CD4-positive, alpha-beta T cell treated with Interleukin-10 for 1 hour (primary cell): Measurements from ENCODE around the gene CPNE7.
"Not testable (repeated sequence)": the region's sequence is repeated elsewhere in the genome, so short reads cannot be mapped to it uniquely, and the experiment has no call there.

Experiments used
- DNase-seq: peaks from one replicate; pipeline ENCODE4 v3.0.0-alpha.2; 2020

Gene CPNE7

DNA sequence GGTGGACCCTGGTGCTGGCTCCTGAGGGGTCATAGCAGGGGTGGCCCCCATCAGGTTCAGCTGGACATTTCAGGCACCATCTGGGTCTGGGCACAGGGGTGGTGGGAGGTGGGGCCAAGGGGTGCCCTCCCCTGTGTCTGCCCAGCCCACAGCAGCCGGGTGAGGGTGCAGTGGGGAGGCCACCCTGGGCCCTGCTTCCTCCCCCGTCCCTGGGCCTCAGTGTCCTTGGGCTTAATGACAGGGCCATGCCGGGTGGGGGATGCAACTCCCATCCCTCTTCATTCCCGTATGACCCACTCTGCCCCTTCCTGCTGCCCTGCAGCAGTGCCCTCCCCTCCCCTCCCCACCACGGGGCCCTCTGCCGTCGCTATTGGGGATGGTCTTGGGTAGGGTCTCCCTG lies 10.7 kb downstream of the CPNE7 start:
- DNase-seq = no peak

DNA sequence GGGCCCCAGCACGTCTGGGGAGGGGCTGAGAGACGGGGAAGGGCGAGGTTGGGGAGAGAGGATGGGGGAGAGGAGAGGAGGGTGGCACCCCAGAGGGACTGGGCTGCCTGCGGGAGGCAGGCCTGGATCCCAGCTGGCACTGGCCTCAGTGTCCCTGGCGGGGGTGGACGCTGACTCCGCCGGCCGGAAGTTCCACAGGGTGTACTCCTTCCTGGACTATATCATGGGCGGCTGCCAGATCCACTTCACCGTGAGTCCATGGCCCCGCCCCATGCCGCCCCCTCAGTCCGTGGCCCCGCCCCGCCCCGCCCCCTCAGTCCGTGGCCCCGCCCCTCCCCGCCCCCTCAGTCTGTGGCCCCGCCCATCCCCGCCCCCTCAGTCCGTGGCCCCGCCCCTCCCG lies 11.3 kb downstream of the CPNE7 start:
- no peak for DNase-seq

DNA sequence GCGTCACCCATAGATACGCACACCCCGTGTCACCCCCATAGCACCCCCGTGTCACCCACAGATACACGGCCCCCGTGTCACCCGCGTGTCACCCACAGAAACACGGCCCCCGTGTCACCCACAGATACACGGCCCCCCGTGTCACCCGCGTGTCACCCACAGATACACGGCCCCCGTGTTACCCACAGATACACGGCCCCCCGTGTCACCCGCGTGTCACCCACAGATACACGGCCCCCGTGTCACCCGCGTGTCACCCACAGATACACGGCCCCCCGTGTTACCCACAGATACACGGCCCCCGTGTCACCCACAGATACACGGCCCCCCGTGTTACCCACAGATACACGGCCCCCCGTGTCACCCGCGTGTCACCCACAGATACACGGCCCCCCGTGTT lies 12.1 kb downstream of the CPNE7 start:
- not testable (repeated sequence) for DNase-seq

DNA sequence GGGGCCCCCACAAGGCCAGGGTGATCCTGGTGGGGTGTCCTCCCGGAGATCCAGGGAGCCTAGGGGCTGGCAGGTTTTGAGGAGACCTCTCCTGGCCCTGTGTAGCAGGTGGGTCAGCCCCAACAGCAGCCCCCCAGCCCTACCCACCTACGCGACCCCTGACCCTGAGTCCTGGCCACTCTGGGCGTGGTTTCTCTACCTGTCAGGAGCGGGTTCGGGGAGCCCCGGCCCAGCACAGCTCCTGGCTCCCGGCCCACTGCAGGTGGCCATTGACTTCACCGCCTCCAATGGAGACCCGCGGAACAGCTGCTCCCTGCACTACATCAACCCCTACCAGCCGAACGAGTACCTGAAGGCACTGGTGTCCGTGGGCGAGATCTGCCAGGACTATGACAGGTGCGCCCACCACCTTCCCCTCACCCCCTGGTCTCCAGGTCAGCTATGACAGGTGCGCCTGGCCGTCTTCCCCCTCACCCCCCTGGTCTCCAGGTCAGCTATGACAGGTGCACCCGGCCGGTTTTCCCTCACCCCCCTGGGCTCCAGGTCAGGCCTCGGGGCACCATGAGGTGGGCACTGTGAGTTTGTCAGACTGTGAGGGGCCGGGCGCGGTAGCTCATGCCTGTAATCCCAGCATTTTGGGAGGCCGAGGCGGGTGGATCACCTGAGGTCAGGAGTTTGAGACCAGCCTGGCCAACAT lies 13.0 kb downstream of the CPNE7 start:
- DNase-seq = no peak

GRCh38 chr16:89589241-89589926 lies 13.8 kb downstream of the CPNE7 start:
- DNase-seq = no peak

DNA sequence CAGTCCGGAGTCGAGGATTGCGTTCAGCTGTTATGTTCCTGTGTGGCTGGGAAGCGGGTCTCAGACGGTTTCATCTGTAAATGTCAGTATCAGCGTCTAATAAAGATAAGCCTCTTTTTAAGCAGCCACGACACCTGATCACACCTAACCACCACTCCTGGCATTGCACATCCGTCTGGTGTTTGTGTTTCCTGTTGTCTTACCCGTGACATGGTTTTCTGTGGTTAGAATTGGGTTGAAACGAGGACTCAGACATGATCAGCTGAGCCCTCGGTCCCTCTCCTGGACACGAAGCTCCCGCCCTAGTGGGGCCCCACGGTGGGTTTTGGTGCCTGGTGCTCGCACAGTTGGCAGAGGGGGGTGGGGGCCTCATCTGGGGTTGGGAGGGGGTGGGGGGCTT lies 18.3 kb downstream of the CPNE7 start:
- DNase-seq = peak; percentile 76

- DNase-seq = no peak
Observed at GRCh38 chr16:89595330-89596060, 19.9 kb downstream of the CPNE7 start.

- DNase-seq = no peak
Observed at GRCh38 chr16:89596061-89596689, 20.6 kb downstream of the CPNE7 start.

DNA sequence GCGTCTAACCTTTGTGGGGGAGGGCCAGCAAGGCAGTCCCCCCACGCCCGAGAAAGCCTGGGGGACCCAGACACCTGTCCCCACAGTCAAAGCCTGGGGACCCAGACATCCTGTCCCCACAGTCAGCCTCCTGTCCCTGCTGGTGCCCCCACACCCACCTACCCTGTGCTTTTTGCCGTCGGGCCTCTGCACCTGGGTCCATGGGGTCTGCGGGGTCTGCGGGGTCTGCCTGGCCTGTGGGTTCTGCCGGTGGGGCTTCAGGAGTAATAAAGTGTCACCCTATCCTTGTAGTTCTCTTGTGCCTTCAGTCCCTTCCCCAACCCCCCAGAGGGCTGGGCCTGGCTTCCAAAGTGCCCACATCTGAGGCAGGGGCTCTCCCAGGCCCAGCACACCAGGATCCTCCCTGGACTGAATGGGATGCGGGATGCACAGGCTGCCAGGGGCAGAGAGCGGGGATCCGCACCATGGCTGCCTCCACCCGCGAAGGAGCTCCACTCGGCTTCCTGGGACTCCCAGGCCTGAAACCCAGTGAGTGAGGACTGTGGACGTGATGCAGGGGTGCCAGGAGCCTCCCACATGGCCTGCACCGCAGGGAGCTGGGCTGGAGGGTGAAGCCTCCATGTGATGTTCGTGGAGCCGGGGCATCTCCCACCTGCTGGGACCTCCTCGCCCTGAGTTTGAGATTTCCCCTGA lies 21.5 kb downstream of the CPNE7 start:
- no peak for DNase-seq

GRCh38 chr16:89598199-89598598 lies 22.6 kb downstream of the CPNE7 start:
- no peak for DNase-seq

GRCh38 chr16:89599451-89599858 lies 23.9 kb downstream of the CPNE7 start:
- DNase-seq = peak; percentile 19

- DNase-seq = no peak
Observed at GRCh38 chr16:89599902-89600301, 24.3 kb downstream of the CPNE7 start.

DNA sequence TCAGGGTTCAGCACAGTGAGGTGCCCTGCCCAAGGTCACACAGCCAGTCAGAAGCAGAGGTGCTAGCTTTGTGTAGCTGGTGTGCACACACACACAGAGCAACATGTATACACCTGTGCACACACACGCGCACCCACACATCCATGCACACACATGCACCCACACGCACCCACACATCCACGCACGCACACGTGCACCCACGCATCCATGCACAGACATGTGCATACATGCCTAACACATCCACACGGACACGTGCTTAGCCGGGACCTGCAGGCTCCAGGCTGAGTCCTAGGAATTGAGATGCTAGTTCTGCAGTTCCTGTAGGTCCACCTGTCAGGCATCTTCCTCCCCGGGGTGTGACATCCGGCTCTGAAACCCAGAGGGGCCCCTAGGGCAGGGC lies 24.9 kb downstream of the CPNE7 start:
- no peak for DNase-seq

DNA sequence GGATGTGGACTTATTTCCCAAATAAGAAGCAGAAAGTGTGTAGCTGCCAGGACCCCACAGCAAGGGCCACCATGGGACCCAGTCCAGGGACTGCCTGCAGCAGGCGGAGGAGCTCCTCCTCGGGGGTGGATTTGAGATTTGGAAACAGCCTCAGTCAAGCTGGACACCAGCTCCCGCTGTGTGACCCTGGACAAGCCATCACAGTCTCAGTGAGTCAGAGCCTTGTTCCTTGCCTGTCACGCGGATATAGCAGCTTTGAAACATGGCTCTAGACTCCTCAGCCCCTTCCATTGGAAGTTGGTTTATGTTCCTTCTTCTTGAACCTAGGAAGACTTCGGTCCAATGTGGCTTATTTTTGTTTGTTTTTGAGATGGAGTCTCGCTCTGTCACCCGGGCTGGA lies 25.4 kb downstream of the CPNE7 start:
- DNase-seq = no peak

- DNase-seq = no peak
Observed at GRCh38 chr16:89601906-89602272, 26.3 kb downstream of the CPNE7 start.

- peak; percentile 45 for DNase-seq
Observed at GRCh38 chr16:89602273-89602951, 26.9 kb downstream of the CPNE7 start.

- DNase-seq = no peak
Observed at GRCh38 chr16:89602952-89603590, 27.5 kb downstream of the CPNE7 start.

GRCh38 chr16:89604764-89605163 lies 29.2 kb downstream of the CPNE7 start:
- no peak for DNase-seq

DNA sequence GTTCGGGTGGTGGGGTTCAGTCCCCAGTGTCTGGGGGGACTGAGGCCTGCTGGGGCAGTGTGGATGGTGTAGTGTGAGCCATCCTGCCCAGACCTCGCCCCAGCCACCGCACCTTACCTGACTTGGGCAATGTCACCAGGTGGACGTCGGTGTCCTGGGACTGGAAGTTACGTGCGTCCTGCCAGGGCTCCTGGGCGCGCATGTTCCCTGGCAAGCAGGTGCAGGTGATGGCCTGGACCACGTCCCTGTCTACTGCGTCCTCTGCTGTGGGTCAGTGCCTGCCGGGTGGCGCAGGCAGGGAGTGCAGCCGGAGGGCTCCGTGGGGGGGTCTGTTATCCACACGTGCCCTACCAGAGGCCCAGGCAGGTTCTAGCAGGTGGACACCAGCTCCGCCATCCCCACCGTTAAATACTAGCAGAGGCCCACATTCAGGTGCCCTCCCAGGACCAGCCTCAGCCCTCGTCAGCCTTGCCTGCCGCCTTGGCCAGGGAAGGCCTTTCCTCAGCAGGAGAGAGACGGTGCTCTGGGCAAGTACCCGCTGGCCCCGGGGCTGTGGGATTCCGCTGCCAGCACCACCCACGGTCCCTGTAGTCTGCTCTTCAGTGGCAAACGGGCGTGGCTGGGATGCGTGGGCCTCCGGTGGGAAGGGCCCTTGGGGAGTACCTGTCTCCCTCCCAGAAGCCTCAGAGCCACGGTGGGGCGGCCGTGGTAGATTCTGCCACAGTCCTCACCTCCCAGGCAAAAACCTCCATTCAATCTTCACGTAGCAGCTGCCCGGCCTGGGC lies 29.8 kb downstream of the CPNE7 start:
- DNase-seq = no peak

DNA sequence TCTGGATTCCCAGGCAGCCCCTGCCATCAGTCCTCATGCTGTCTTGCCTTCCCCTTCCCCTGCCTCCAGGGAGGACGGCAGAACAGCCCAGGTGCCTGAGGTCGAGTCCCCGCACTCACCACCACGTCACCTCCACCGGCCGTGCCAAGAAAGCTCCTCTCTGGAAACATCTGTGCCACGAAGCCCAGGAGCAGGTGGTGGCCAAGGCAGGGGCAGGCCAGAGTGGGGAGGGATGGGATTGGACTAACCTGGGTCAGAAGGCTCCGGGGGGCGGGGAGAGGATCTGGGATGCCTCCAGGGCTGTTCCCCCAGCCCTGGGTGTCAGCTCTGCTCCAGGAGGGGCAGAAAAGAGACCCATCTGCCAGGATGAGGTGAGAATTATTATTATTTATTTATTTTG lies 30.4 kb downstream of the CPNE7 start:
- no peak for DNase-seq

- DNase-seq = no peak
Observed at GRCh38 chr16:89607453-89607852, 31.9 kb downstream of the CPNE7 start.
